RPMI7951 (cell line): ENCODE results near the gene TSPEAR. TPM values are rescaled to one million over a fixed set of nuclear protein-coding genes. Genes with fewer than 3 reads are reported as not detected.

Source experiments
- DNase-seq: peaks from one replicate; pipeline ENCODE4 v3.0.0-alpha.2; 2012; ENCODE audit warnings: low read depth
- total RNA-seq: library from RNA; depleted of rRNA; stranded (reverse); fragments of >200 nt; shearing (Covaris generic); gene quantifications from 2 replicates; pipeline ENCODE4 v1.2.3, GENCODE V29; 2014

Gene TSPEAR
- total RNA-seq, 1 experiment from 2014 or later, result not detected

- peak; percentile 38 for DNase-seq
These were observed 226.0 kb downstream of the TSPEAR start for GRCh38 chr21:44485254-44485793.

GRCh38 chr21:44484498-44485253 lies 226.7 kb downstream of the TSPEAR start:
- no peak for DNase-seq

GRCh38 chr21:44483288-44484237 lies 227.8 kb downstream of the TSPEAR start:
- peak; percentile 10 for DNase-seq

- no peak for DNase-seq
These were observed 228.6 kb downstream of the TSPEAR start for GRCh38 chr21:44482581-44483287.

- no peak for DNase-seq
These were observed 230.9 kb downstream of the TSPEAR start for GRCh38 chr21:44480200-44481053.

- DNase-seq, result peak; percentile 7
These were observed 231.7 kb downstream of the TSPEAR start for GRCh38 chr21:44479556-44480199.

GRCh38 chr21:44478801-44479167 lies 232.6 kb downstream of the TSPEAR start:
- DNase-seq, result no peak

GRCh38 chr21:44478124-44478800 lies 233.1 kb downstream of the TSPEAR start:
- no peak for DNase-seq

- DNase-seq, result no peak
These were observed 233.7 kb downstream of the TSPEAR start for GRCh38 chr21:44477712-44478111.

- no peak for DNase-seq
These were observed 234.2 kb downstream of the TSPEAR start for GRCh38 chr21:44477131-44477530.

GRCh38 chr21:44475266-44475845 lies 236.0 kb downstream of the TSPEAR start:
- no peak for DNase-seq

GRCh38 chr21:44473915-44474555 lies 237.3 kb downstream of the TSPEAR start:
- no peak for DNase-seq

GRCh38 chr21:44471996-44472395 lies 239.4 kb downstream of the TSPEAR start:
- DNase-seq, result no peak

- DNase-seq, result no peak
These were observed 240.0 kb downstream of the TSPEAR start for GRCh38 chr21:44471341-44471740.

- no peak for DNase-seq
These were observed 243.5 kb downstream of the TSPEAR start for GRCh38 chr21:44467859-44468195.

- DNase-seq, result no peak
These were observed 244.1 kb downstream of the TSPEAR start for GRCh38 chr21:44466996-44467858.

- DNase-seq, result no peak
These were observed 244.9 kb downstream of the TSPEAR start for GRCh38 chr21:44466351-44466954.

GRCh38 chr21:44464351-44464750 lies 247.0 kb downstream of the TSPEAR start:
- DNase-seq, result no peak
